ENCODE data around the gene RPS27. TPM values are rescaled to one million over a fixed set of nuclear protein-coding genes. Genes with fewer than 3 reads are reported as not detected.

Gene RPS27
- total RNA-seq, 1 experiment from 2014 or later = 2,544 TPM

Small RNA genes within 50 kb of the gene (microRNA-seq; reads per million reads assigned to microRNA genes)
- not detected for gene MIR6737 (ENCODE audit: unreplicated experiment)

Other genes starting within 250 kb of the RPS27 start
- 6.3 and 9.2 TPM in 2 replicates for gene SLC27A3, start 215.4 kb upstream of the RPS27 start, total RNA-seq (2014; rRNA removed)
- 7.2 and 11.7 TPM in 2 replicates for gene GATAD2B, start 67.8 kb upstream of the RPS27 start, total RNA-seq (2014; rRNA removed)
- 27.3 and 38.0 TPM in 2 replicates for gene DENND4B, start 44.0 kb upstream of the RPS27 start, total RNA-seq (2014; rRNA removed)
- gene CRTC2, start 32.1 kb upstream of the RPS27 start, total RNA-seq (2014; rRNA removed) = 17.6 and 21.0 TPM in 2 replicates
- 201 and 224 TPM in 2 replicates for gene SLC39A1, start 27.2 kb upstream of the RPS27 start, total RNA-seq (2014; rRNA removed)
- 22.9 and 28.7 TPM in 2 replicates for gene CREB3L4, start 22.9 kb upstream of the RPS27 start, total RNA-seq (2014; rRNA removed)
- 377 and 388 TPM in 2 replicates for gene JTB, start 13.1 kb upstream of the RPS27 start, total RNA-seq (2014; rRNA removed)
- 41.2 and 42.3 TPM in 2 replicates for gene RAB13, start 4.4 kb upstream of the RPS27 start, total RNA-seq (2014; rRNA removed)
- 0.04 TPM in 1 of 2 replicates, not detected in the other for gene NUP210L, start 164.3 kb downstream of the RPS27 start, total RNA-seq (2014; rRNA removed)
- gene TPM3, start 201.3 kb downstream of the RPS27 start, total RNA-seq (2014; rRNA removed) = 428 and 524 TPM in 2 replicates
- not detected in 2 replicates for gene CFAP141, start 215.6 kb downstream of the RPS27 start, total RNA-seq (2014; rRNA removed)
- gene UBAP2L, start 230.2 kb downstream of the RPS27 start, total RNA-seq (2014; rRNA removed) = 128 and 193 TPM in 2 replicates